Smooth muscle cell (in vitro differentiated cells): ENCODE results near the gene KIF26B. TPM values are rescaled to one million over a fixed set of nuclear protein-coding genes. Genes with fewer than 3 reads are reported as not detected.

ENCODE experiments used
- DNase-seq: peaks from one replicate; lab custom pipeline; 2025; ENCODE audit not compliant: unreplicated experiment; lab: John Stamatoyannopoulos, UW
- H2AFZ ChIP-seq: fragments of 200-600 bp; sonication (generic); 2 replicates; pipeline ENCODE4 v1.6.0; 2016; ENCODE audit warnings: antibody characterized with exemption, low read depth, mild to moderate bottlenecking
- H3F3A ChIP-seq: fragments of 200-600 bp; sonication (generic); 2 replicates; pipeline ENCODE4 v1.6.0; 2017; ENCODE audit warnings: antibody characterized with exemption, low read depth
- H3K27ac ChIP-seq: fragments of 200-600 bp; sonication (generic); 2 replicates; pipeline ENCODE4 v1.5.1; 2016; ENCODE audit warnings: low read depth, mild to moderate bottlenecking
- H3K27me3 ChIP-seq: fragments of 200-600 bp; sonication (generic); 2 replicates; pipeline ENCODE4 v1.6.1; 2016; ENCODE audit warnings: low read depth, mild to moderate bottlenecking
- H3K36me3 ChIP-seq: fragments of 200-600 bp; sonication (generic); 2 replicates; pipeline ENCODE4 v1.5.1; 2016; ENCODE audit warnings: low read depth
- H3K4me1 ChIP-seq: fragments of 200-600 bp; sonication (generic); 2 replicates; pipeline ENCODE4 v1.5.1; 2016; ENCODE audit warnings: low read depth
- H3K4me2 ChIP-seq: fragments of 200-600 bp; sonication (generic); 2 replicates; pipeline ENCODE4 v1.6.0; 2016; ENCODE audit warnings: mild to moderate bottlenecking
- H3K4me3 ChIP-seq: fragments of 200-600 bp; sonication (generic); 2 replicates; pipeline ENCODE4 v1.5.1; 2016; ENCODE audit warnings: mild to moderate bottlenecking
- H3K79me2 ChIP-seq: fragments of 200-600 bp; sonication (generic); 2 replicates; pipeline ENCODE4 v1.6.0; 2016; ENCODE audit warnings: low read depth, mild to moderate bottlenecking
- H3K9ac ChIP-seq: fragments of 200-600 bp; sonication (generic); 2 replicates; pipeline ENCODE4 v1.6.0; 2016; ENCODE audit warnings: low read depth
- H3K9me3 ChIP-seq: fragments of 200-600 bp; sonication (generic); replicated peaks from 2 replicates; pipeline ENCODE4 v1.5.1; 2016; ENCODE audit warnings: low read depth
- H4K20me1 ChIP-seq: fragments of 200-600 bp; sonication (generic); 2 replicates; pipeline ENCODE4 v1.6.0; 2016; ENCODE audit warnings: low read depth
- CTCF ChIP-seq: fragments of 200-600 bp; sonication (generic); IDR thresholded peaks from 2 replicates; pipeline ENCODE4 v1.5.1; 2017; ENCODE audit warnings: borderline replicate concordance, mild to moderate bottlenecking, antibody characterized with exemption; ENCODE audit not compliant: insufficient read depth, poor library complexity, severe bottlenecking
- WGBS: methylation state at CpG from one replicate; pipeline ENCODE4 v1.1.7; 2016; ENCODE audit warnings: low lambda C conversion rate; 5-methylcytosine and 5-hydroxymethylcytosine counted together
- polyA plus RNA-seq: library from polyadenylated mRNA; unstranded; fragments of >200 nt; fragmentation: Nextera tagmentation; extraction: Ambion mirVana; gene quantifications from 2 replicates; pipeline ENCODE4 v1.2.1, GENCODE V29; 2016
- total RNA-seq: library from RNA; depleted of rRNA; stranded (reverse); fragments of >200 nt; gene quantifications from 2 replicates; pipeline ENCODE4 v1.2.3, GENCODE V29; 2014

The KIF26B gene
- total and polyA plus RNA-seq, 2 experiments from 2014 or later = 24.9 to 43.3 TPM

- Histone ChIP-seq H3K27me3 (no peaks in the 10 kb centered on the region), H3K4me3 (no peak overlapping the region), H3K4me2 (no peak overlapping the region), H3K9ac (no peak overlapping the region), H3K4me1 (no peaks in the 10 kb centered on the region), H2AFZ (no peak overlapping the region), H3K79me2 (no peaks in the 10 kb centered on the region), H3K9me3 (no peaks in the 10 kb centered on the region), H3F3A (peaks cover 10% of the 10 kb centered on the region), H3K36me3 (peaks cover 4% of the 10 kb centered on the region), H4K20me1 (peaks cover 5% of the 10 kb centered on the region), H3K27ac (no peak overlapping the region)
- WGBS = 69% methylated on average over 9 of the region's 9 CpGs
- TF ChIP-seq CTCF = no peak
- no peak for DNase-seq
Measured at GRCh38 chr1:245654460-245655050, 499.8 kb downstream of the KIF26B start.

- Histone ChIP-seq H3K9ac (no peak overlapping the region), H3K36me3 (peaks cover 4% of the 10 kb centered on the region), H3K9me3 (no peaks in the 10 kb centered on the region), H4K20me1 (peaks cover 5% of the 10 kb centered on the region), H3F3A (peaks cover 10% of the 10 kb centered on the region), H3K27me3 (no peaks in the 10 kb centered on the region), H3K4me1 (no peaks in the 10 kb centered on the region), H3K79me2 (no peaks in the 10 kb centered on the region), H2AFZ (no peak overlapping the region), H3K4me2 (no peak overlapping the region), H3K27ac (no peak overlapping the region), H3K4me3 (no peak overlapping the region)
- no peak for DNase-seq
- WGBS = 94% methylated on average over 11 of the region's 11 CpGs
- TF ChIP-seq CTCF = no peak
Measured at GRCh38 chr1:245656189-245656717, 501.5 kb downstream of the KIF26B start.

GRCh38 chr1:245657371-245657770 is 502.6 kb downstream of the KIF26B start:
- no peak overlapping the region for H3K4me3 ChIP-seq
- 83% methylated on average over 6 of the region's 6 CpGs for WGBS
- H2AFZ ChIP-seq = no peak overlapping the region
- no peak overlapping the region for H3K27ac ChIP-seq
- no peak for DNase-seq
- H3K27me3 ChIP-seq = no peaks in the 10 kb centered on the region
- no peak for TF ChIP-seq CTCF
- peaks cover 10% of the 10 kb centered on the region for H3F3A ChIP-seq
- peaks cover 4% of the 10 kb centered on the region for H3K36me3 ChIP-seq
- H3K4me1 ChIP-seq = no peaks in the 10 kb centered on the region
- no peak overlapping the region for H3K4me2 ChIP-seq
- H3K9me3 ChIP-seq = no peaks in the 10 kb centered on the region
- H3K79me2 ChIP-seq = no peaks in the 10 kb centered on the region
- peaks cover 5% of the 10 kb centered on the region for H4K20me1 ChIP-seq
- no peak overlapping the region for H3K9ac ChIP-seq

DNA sequence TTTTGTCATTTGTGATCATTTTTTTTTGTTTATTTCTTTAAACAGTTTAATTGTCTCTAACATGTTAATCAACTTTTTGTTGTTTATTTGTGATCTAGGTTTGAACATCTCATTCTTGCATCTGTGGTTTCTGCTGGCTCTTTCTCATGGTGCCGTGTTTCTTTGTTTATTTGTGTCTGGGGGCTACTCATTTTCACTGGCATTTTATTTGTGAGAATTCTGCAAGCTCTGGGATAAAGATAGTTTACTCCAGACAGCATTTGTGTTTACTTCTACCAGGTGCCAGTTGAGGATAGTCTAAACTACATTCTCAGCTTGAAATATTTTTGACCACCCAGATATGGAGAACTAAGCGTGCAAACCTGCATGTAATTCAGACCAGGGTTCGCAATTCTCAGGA is 508.6 kb downstream of the KIF26B start:
- H4K20me1 ChIP-seq = peaks cover 2% of the 10 kb centered on the region
- H3K27me3 ChIP-seq = no peaks in the 10 kb centered on the region
- H3K4me1 ChIP-seq = no peaks in the 10 kb centered on the region
- TF ChIP-seq CTCF = no peak
- no peaks in the 10 kb centered on the region for H3K9me3 ChIP-seq
- DNase-seq = no peak
- WGBS = 81% methylated on average over 3 of the region's 3 CpGs
- no peak overlapping the region for H3K4me2 ChIP-seq
- no peak overlapping the region for H3K4me3 ChIP-seq
- peaks cover 11% of the 10 kb centered on the region for H3F3A ChIP-seq
- H3K36me3 ChIP-seq = peaks cover 10% of the 10 kb centered on the region
- H2AFZ ChIP-seq = no peak overlapping the region
- no peaks in the 10 kb centered on the region for H3K79me2 ChIP-seq
- H3K9ac ChIP-seq = no peak overlapping the region
- H3K27ac ChIP-seq = peak overlapping the region; percentile 2
